ENCODE data around the gene CCDC78. TPM values are rescaled to one million over a fixed set of nuclear protein-coding genes. Genes with fewer than 3 reads are reported as not detected.

The CCDC78 gene
- total and polyA plus RNA-seq, 2 donors (not counting 3 experiments of a cell fraction or from before 2014, with no cell fraction given), result 0.50 to 1.3 TPM

DNA sequence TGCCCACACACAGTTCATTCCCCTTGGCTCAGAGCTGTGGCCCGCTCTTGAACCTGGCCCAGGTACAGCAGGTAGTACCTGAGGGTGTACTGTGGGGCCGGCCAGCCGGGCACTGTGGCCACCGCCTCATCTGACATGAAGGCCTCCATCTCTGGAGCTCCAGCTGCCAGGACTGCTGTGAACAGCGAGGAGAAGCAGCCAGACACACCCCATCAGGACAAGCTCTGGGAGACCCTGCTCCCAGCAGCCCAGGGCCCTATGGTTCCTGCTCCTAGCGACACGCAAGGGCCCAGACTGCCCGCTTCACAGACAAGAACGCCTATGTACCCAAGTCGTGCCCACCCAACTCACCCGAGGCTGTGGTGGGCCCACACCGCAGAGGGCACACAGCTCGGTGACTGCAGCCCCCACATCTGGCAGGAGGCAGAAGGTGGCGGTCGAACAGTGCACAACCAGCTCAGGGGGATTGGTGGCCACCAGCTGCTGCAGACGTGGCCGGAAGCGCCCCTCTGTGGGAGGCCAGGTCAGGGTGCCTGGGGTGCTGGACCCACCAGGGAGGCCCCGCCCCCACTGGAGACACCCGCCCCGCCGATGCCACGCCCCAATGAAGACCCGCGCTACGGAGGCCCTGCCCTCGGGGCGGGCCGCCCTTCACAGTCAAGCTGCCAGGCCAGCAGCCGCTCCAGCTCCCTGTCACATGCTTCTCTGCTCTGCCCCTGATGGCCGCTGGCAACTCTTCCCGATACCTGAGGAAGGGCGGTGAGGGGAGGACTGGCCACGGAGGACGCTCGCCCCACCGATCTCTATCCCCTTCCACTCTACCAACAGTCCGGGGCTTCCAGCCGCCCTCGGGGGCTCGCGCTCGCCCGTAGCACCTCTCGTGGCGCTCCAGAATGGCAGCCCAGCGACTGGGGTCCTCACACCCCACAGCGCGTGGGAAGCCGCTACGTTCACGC, 47.1 kb downstream of the CCDC78 start:
- no TSS peak for BruUV-seq (replicated peaks)
- peaks cover 7 to 12% of the 10 kb centered on the region in 2 experiments for H3K36me3 ChIP-seq (ENCODE audit: control insufficient read depth in 2 of 2, extremely low read depth in 1 of 2, insufficient read depth in 2 of 2, low read length in 2 of 2)

More for the DNA sequence above, 47.1 kb downstream of the CCDC78 start:
- Histone ChIP-seq H3K9me1 (replicated peaks; ENCODE audit: control insufficient read depth, extremely low read depth, insufficient read depth, low read length) (no peaks in the 10 kb centered on the region), H3K4me1 (ENCODE audit: control insufficient read depth, extremely low read depth, insufficient read depth, low read length) (peaks cover 20% of the 10 kb centered on the region), H2AFZ (ENCODE audit: low read depth, low read length) (peak overlapping the region; percentile 61), H3K79me2 (ENCODE audit: control insufficient read depth, insufficient read depth, low read length) (peaks cover 31% of the 10 kb centered on the region), H3K27me3 (ENCODE audit: control insufficient read depth in 2 of 2, insufficient read depth in 2 of 2, low read length in 2 of 2) (no peaks in the 10 kb centered on the region), H3K27ac (ENCODE audit: insufficient read depth, low read depth, low read length) (no peak overlapping the region), H4K20me1 (replicated peaks; ENCODE audit: control insufficient read depth, extremely low read depth, insufficient read depth, low read length) (no peaks in the 10 kb centered on the region), H3K9me3 (replicated peaks; ENCODE audit: control insufficient read depth, insufficient read depth, low read length) (no peaks in the 10 kb centered on the region), H3K4me2 (ENCODE audit: insufficient read depth, low read length) (peak overlapping the region; percentile 22), H3K9ac (replicated peaks; ENCODE audit: extremely low read depth, insufficient read depth, low read length) (no peak overlapping the region), H3K4me3 (replicated peaks in 1 of 3; ENCODE audit: insufficient read depth in 1 of 3, low read depth in 1 of 3, low read length in 3 of 3) (peak overlapping the region in 2 of 3 experiments; percentile 17 to 52)
- no peak for FAIRE-seq
- intact Hi-C loops (cut with micrococcal nuclease), result loop anchor here (1.0 kb wide), 1 partner anchor 11 kb away; the partner anchor contains the start of gene RHOT2
- no peak for TF ChIP-seq POLR2AphosphoS5 (IDR thresholded peaks at IDR 0.05; ENCODE audit: insufficient read depth, low read depth, low read length)
- TF ChIP-seq, protein P1, sequence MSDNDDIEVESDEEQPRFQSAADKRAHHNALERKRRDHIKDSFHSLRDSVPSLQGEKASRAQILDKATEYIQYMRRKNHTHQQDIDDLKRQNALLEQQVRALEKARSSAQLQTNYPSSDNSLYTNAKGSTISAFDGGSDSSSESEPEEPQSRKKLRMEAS (IDR thresholded peaks at IDR 0.05; ENCODE audit: insufficient read depth, insufficient read length), result no peak
- TF ChIP-seq POLR2A (IDR thresholded peaks at IDR 0.05; ENCODE audit: low read depth, low read length), result no peak
- TF ChIP-seq JUN (IDR thresholded peaks at IDR 0.05; ENCODE audit: borderline replicate concordance, insufficient read depth, insufficient read length, low read depth), result no peak
- TF ChIP-seq, protein P2, sequence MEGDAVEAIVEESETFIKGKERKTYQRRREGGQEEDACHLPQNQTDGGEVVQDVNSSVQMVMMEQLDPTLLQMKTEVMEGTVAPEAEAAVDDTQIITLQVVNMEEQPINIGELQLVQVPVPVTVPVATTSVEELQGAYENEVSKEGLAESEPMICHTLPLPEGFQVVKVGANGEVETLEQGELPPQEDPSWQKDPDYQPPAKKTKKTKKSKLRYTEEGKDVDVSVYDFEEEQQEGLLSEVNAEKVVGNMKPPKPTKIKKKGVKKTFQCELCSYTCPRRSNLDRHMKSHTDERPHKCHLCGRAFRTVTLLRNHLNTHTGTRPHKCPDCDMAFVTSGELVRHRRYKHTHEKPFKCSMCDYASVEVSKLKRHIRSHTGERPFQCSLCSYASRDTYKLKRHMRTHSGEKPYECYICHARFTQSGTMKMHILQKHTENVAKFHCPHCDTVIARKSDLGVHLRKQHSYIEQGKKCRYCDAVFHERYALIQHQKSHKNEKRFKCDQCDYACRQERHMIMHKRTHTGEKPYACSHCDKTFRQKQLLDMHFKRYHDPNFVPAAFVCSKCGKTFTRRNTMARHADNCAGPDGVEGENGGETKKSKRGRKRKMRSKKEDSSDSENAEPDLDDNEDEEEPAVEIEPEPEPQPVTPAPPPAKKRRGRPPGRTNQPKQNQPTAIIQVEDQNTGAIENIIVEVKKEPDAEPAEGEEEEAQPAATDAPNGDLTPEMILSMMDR (IDR thresholded peaks at IDR 0.05; ENCODE audit: extremely low read depth in 1 of 2, insufficient read depth in 1 of 2, low read depth in 1 of 2, low read length in 2 of 2), result no peak
- no peak for TF ChIP-seq EZH2 (IDR thresholded peaks at IDR 0.05; ENCODE audit: borderline replicate concordance, low read depth, low read length, severe bottlenecking)
- no peak for TF ChIP-seq MYC (IDR thresholded peaks at IDR 0.05; ENCODE audit: low read depth, low read length)
- no peak for TF ChIP-seq FOS (IDR thresholded peaks at IDR 0.05; ENCODE audit: borderline replicate concordance, insufficient read depth, low read length)
- no peak for TF ChIP-seq GATA2 (IDR thresholded peaks at IDR 0.05; ENCODE audit: insufficient read depth, insufficient read length, low read depth, low read length)
- ChIA-PET POLR2A (no interaction called here), CTCF (no interaction called here)
- dilution Hi-C loops (cut with MboI; ENCODE audit: extremely low pct_ligation_motif_present, low sequenced_read_pairs), result no loop called here
- DNase-seq (ENCODE audit: low read depth, low spot score), result peak; percentile 49
